Peyer's patch (tissue), 4 donors: ENCODE results near the gene NDUFB11. TPM values are rescaled to one million over a fixed set of nuclear protein-coding genes. Genes with fewer than 3 reads are reported as not detected.
A peak's percentile ranks its signal among the peaks of the same experiment; 100 is the strongest.

Source experiments
- DNase-seq, 3 donors: peaks; one replicate each; pipeline ENCODE4 v3.0.0-alpha.2; 2017 to 2019
- H3K27ac ChIP-seq, 4 donors: fragments of 200-600 bp; sonication (generic); one replicate each; pipeline ENCODE4 v1.5.1; 2016 to 2019
- H3K27me3 ChIP-seq, 2 donors: fragments of 200-600 bp; sonication (generic); one replicate each; pipeline ENCODE4 v1.5.1; 2019
- H3K36me3 ChIP-seq, 3 donors: fragments of 200-600 bp; sonication (generic); one replicate each; pipeline ENCODE4 v1.5.1; 2016 to 2019
- H3K4me1 ChIP-seq, 4 donors: fragments of 200-600 bp; sonication (generic); one replicate each; pipeline ENCODE4 v1.5.1; 2016 to 2019
- H3K4me3 ChIP-seq, 4 donors: fragments of 200-600 bp; sonication (generic); 1 replicate in 3 of 4; 2 replicates in 1 of 4; pipeline ENCODE4 v1.5.1; 2016 to 2019; ENCODE audit warnings: mild to moderate bottlenecking in 1 of 4
- H3K9me3 ChIP-seq, 4 donors: fragments of 200-600 bp; sonication (generic); one replicate each; pipeline ENCODE4 v1.5.1; 2016 to 2019; ENCODE audit warnings: mild to moderate bottlenecking in 1 of 4
- CTCF ChIP-seq, 6 experiments: fragments of 450-650 bp in 4 of 6; fragments of 200-600 bp in 2 of 6; sonication (generic) in 1 of 6; IDR thresholded peaks; one replicate each; pipeline ENCODE4 v1.5.1; 2017 to 2019; ENCODE audit warnings: antibody characterized with exemption in 6 of 6, mild to moderate bottlenecking in 3 of 6, moderate library complexity in 1 of 6
- POLR2A ChIP-seq, 2 donors: fragments of 450-650 bp; IDR thresholded peaks; one replicate each; pipeline ENCODE4 v1.5.1; 2017; ENCODE audit warnings: antibody characterized with exemption in 2 of 2, mild to moderate bottlenecking in 2 of 2, moderate library complexity in 2 of 2
- total RNA-seq, 4 donors: library from RNA; depleted of rRNA; stranded (reverse); fragments of >200 nt; gene quantifications; one replicate each; pipeline ENCODE4 v1.1.0, GENCODE V29; 2016

The NDUFB11 gene
- total RNA-seq, 4 donors from 2014 or later: 42.6 to 60.2 (median 53.5) TPM

GRCh38 chrX:47156611-47157520 is 12.4 kb upstream of the NDUFB11 start:
- Histone ChIP-seq H3K27me3 (no peaks in the 10 kb centered on the region), H3K36me3 (peaks cover 0 to 16% (median 0%) of the 10 kb centered on the region in 3 donors), H3K4me1 (no peaks in the 10 kb centered on the region), H3K9me3 (no peaks in the 10 kb centered on the region), H3K4me3 (no peak overlapping the region), H3K27ac (no peak overlapping the region)
- peak in 1 of 3 donors; percentile 40 for DNase-seq
- TF ChIP-seq POLR2A (IDR thresholded peaks at IDR 0.05) (no peak), CTCF (IDR thresholded peaks at IDR 0.05) (no peak)

GRCh38 chrX:47151435-47151834 is 6.9 kb upstream of the NDUFB11 start:
- TF ChIP-seq CTCF (IDR thresholded peaks at IDR 0.05) (no peak), POLR2A (IDR thresholded peaks at IDR 0.05) (no peak)
- no peak overlapping the region for H3K27ac ChIP-seq
- H3K4me1 ChIP-seq: peaks cover 0 to 9% (median 0%) of the 10 kb centered on the region in 4 donors
- H3K27me3 ChIP-seq: no peaks in the 10 kb centered on the region
- peaks cover 0 to 11% (median 0%) of the 10 kb centered on the region in 3 donors for H3K36me3 ChIP-seq
- no peak for DNase-seq
- no peak overlapping the region for H3K4me3 ChIP-seq
- H3K9me3 ChIP-seq: no peaks in the 10 kb centered on the region

GRCh38 chrX:47148946-47149345 is 4.4 kb upstream of the NDUFB11 start:
- Histone ChIP-seq H3K27me3 (no peaks in the 10 kb centered on the region), H3K4me3 (no peak overlapping the region), H3K27ac (no peak overlapping the region)

GRCh38 chrX:47146936-47147859 is 2.7 kb upstream of the NDUFB11 start:
- Histone ChIP-seq H3K36me3 (peaks cover 0 to 7% (median 0%) of the 10 kb centered on the region in 3 donors), H3K27me3 (no peaks in the 10 kb centered on the region), H3K9me3 (no peaks in the 10 kb centered on the region), H3K27ac (no peak overlapping the region), H3K4me3 (peak overlapping the region in 1 of 4 donors; percentile 77), H3K4me1 (peaks cover 0 to 15% (median 3%) of the 10 kb centered on the region in 4 donors)
- DNase-seq: peak in 1 of 3 donors; percentile 40
- no peak for TF ChIP-seq CTCF (IDR thresholded peaks at IDR 0.05)
- no peak for TF ChIP-seq POLR2A (IDR thresholded peaks at IDR 0.05)

More at GRCh38 chrX:47148946-47149345, 4.4 kb upstream of the NDUFB11 start:
- Histone ChIP-seq H3K9me3 (no peaks in the 10 kb centered on the region), H3K36me3 (peaks cover 0 to 7% (median 0%) of the 10 kb centered on the region in 3 donors), H3K4me1 (peaks cover 0 to 15% (median 0%) of the 10 kb centered on the region in 4 donors)
- TF ChIP-seq POLR2A (IDR thresholded peaks at IDR 0.05) (no peak), CTCF (IDR thresholded peaks at IDR 0.05) (no peak)
- peak in 1 of 3 donors; percentile 19 for DNase-seq
